CD14-positive monocyte (primary cell): Measurements from ENCODE around the gene EEIG2. TPM values are rescaled to one million over a fixed set of nuclear protein-coding genes. Genes with fewer than 3 reads are reported as not detected.

Experiments used
- DNase-seq, 3 donors: peaks; one replicate each; pipeline ENCODE4 v3.0.0-alpha.2; 2011 to 2022
- H2AFZ ChIP-seq: 2 replicates; pipeline ENCODE4 v1.6.0; 2012; ENCODE audit warnings: mild to moderate bottlenecking, low read depth, low read length, inconsistent platforms; ENCODE audit not compliant: insufficient read depth, poor library complexity, severe bottlenecking
- H3K27ac ChIP-seq, 2 donors: 1 replicate in 1 of 2; 2 replicates in 1 of 2; pipeline ENCODE4 v1.5.1; 2012 to 2013; ENCODE audit warnings: low read length in 2 of 2, control low read depth in 1 of 2, inconsistent platforms in 1 of 2, low read depth in 1 of 2, mild to moderate bottlenecking in 1 of 2
- H3K27me3 ChIP-seq, 2 donors: one replicate each; pipeline versions ENCODE4 v1.6.0 to v1.6.1; 2011 to 2013; ENCODE audit warnings: low read length in 2 of 2; ENCODE audit not compliant: control insufficient read depth in 2 of 2, insufficient read depth in 2 of 2
- H3K36me3 ChIP-seq, 2 donors: replicated peaks in 1 of 2; 1 replicate in 1 of 2; 2 replicates in 1 of 2; pipeline versions ENCODE4 v1.5.1 to v1.6.1; 2012 to 2013; ENCODE audit warnings: low read length in 2 of 2, control low read depth in 1 of 2, inconsistent platforms in 1 of 2, mild to moderate bottlenecking in 1 of 2; ENCODE audit not compliant: insufficient read depth in 2 of 2, control insufficient read depth in 1 of 2
- H3K4me1 ChIP-seq, 2 donors: 1 replicate in 1 of 2; 2 replicates in 1 of 2; pipeline versions ENCODE4 v1.5.1 to v1.6.1; 2012 to 2013; ENCODE audit warnings: low read length in 2 of 2, control low read depth in 1 of 2, inconsistent platforms in 1 of 2, mild to moderate bottlenecking in 1 of 2, moderate library complexity in 1 of 2; ENCODE audit not compliant: insufficient read depth in 2 of 2, control insufficient read depth in 1 of 2
- H3K4me2 ChIP-seq: replicated peaks from 2 replicates; pipeline ENCODE3; 2012; ENCODE audit warnings: low read length, moderate library complexity, mild to moderate bottlenecking; ENCODE audit not compliant: poor library complexity, severe bottlenecking; ENCODE audit errors: extremely low read depth
- H3K4me3 ChIP-seq, 3 experiments: fragments of 200-600 bp in 1 of 3; sonication (generic) in 1 of 3; replicated peaks in 1 of 3; 1 replicate in 2 of 3; 2 replicates in 1 of 3; pipeline ENCODE4 v1.5.1; 2011 to 2013; ENCODE audit warnings: low read length in 3 of 3, mild to moderate bottlenecking in 3 of 3, control low read depth in 2 of 3, low read depth in 2 of 3, inconsistent platforms in 1 of 3, moderate library complexity in 1 of 3
- H3K79me2 ChIP-seq: 2 replicates; pipeline ENCODE4 v1.6.0; 2012; ENCODE audit warnings: mild to moderate bottlenecking, control low read depth, inconsistent platforms, low read length, moderate library complexity; ENCODE audit not compliant: insufficient read depth
- H3K9ac ChIP-seq: 2 replicates; pipeline ENCODE4 v1.6.0; 2017; ENCODE audit warnings: low read length, mild to moderate bottlenecking; ENCODE audit not compliant: insufficient read depth, poor library complexity, severe bottlenecking
- H3K9me3 ChIP-seq, 2 donors: replicated peaks in 1 of 2; 1 replicate in 1 of 2; 2 replicates in 1 of 2; pipeline versions ENCODE4 v1.5.1 to v1.6.1; 2012 to 2013; ENCODE audit warnings: low read length in 2 of 2, control low read depth in 1 of 2; ENCODE audit not compliant: control insufficient read depth in 1 of 2, insufficient read depth in 1 of 2
- H4K20me1 ChIP-seq: 2 replicates; pipeline ENCODE4 v1.6.0; 2012; ENCODE audit warnings: mild to moderate bottlenecking, low read length, control low read depth, moderate library complexity; ENCODE audit not compliant: insufficient read depth
- H3K27ac Mint-ChIP-seq, 7 donors: one replicate each; pipeline ENCODE4 v1.8.0; 2020; ENCODE audit warnings: mild to moderate bottlenecking in 7 of 7, mixed read lengths in 7 of 7, moderate library complexity in 6 of 7, inconsistent platforms in 2 of 7
- H3K27me3 Mint-ChIP-seq, 3 donors: one replicate each; pipeline ENCODE4 v1.8.0; 2021 to 2022; ENCODE audit warnings: low read depth in 3 of 3, mild to moderate bottlenecking in 3 of 3, mixed read lengths in 3 of 3, moderate library complexity in 3 of 3, inconsistent platforms in 1 of 3
- H3K36me3 Mint-ChIP-seq, 2 donors: one replicate each; pipeline ENCODE4 v1.8.0; 2020; ENCODE audit warnings: mixed read lengths in 2 of 2, inconsistent platforms in 1 of 2, mild to moderate bottlenecking in 1 of 2
- H3K4me1 Mint-ChIP-seq: one replicate; pipeline ENCODE4 v1.8.0; 2020; ENCODE audit warnings: mild to moderate bottlenecking, mixed read lengths
- H3K4me3 Mint-ChIP-seq, 2 donors: one replicate each; pipeline ENCODE4 v1.8.0; 2020; ENCODE audit warnings: mild to moderate bottlenecking in 2 of 2, mixed read lengths in 2 of 2, moderate library complexity in 1 of 2
- H3K9me3 Mint-ChIP-seq, 7 donors: one replicate each; pipeline ENCODE4 v1.8.0; 2020 to 2022; ENCODE audit warnings: mixed read lengths in 7 of 7, mild to moderate bottlenecking in 6 of 7, moderate library complexity in 6 of 7, inconsistent platforms in 2 of 7
- WGBS: methylation state at CpG from one replicate; pipeline ENCODE4 v1.1.5; 2013; ENCODE audit warnings: missing lambda C conversion rate; ENCODE audit not compliant: insufficient coverage; 5-methylcytosine and 5-hydroxymethylcytosine counted together
- intact Hi-C, 2 donors: fragments of 100-400 bp; cut with micrococcal nuclease; formaldehyde crosslinking; loops; one replicate each; pipeline versions ENCODE4 v1.15.0 to v1.15.1; 2023
- polyA plus RNA-seq, 3 donors: library from polyadenylated mRNA; depleted of rRNA in 1 of 3; unstranded in 2 of 3; stranded (reverse) in 1 of 3; fragments of 300-500 nt in 2 of 3; fragments of >200 nt in 1 of 3; fragmentation: Illumina TruSeq in 2 of 3; gene quantifications; 1 replicate in 2 of 3; 2 replicates in 1 of 3; pipeline ENCODE4 v1.2.3, GENCODE V29; 2012 to 2021
- TF ChIP-seq, protein P1 (sequence below): fragments of 200-600 bp; IDR thresholded peaks from one replicate; pipeline ENCODE4 v1.8.0; 2022; ENCODE audit warnings: antibody characterized with exemption, mild to moderate bottlenecking

Gene EEIG2
- polyA plus RNA-seq, 3 donors: 1.4 to 8.4 (median 4.3) TPM

DNA sequence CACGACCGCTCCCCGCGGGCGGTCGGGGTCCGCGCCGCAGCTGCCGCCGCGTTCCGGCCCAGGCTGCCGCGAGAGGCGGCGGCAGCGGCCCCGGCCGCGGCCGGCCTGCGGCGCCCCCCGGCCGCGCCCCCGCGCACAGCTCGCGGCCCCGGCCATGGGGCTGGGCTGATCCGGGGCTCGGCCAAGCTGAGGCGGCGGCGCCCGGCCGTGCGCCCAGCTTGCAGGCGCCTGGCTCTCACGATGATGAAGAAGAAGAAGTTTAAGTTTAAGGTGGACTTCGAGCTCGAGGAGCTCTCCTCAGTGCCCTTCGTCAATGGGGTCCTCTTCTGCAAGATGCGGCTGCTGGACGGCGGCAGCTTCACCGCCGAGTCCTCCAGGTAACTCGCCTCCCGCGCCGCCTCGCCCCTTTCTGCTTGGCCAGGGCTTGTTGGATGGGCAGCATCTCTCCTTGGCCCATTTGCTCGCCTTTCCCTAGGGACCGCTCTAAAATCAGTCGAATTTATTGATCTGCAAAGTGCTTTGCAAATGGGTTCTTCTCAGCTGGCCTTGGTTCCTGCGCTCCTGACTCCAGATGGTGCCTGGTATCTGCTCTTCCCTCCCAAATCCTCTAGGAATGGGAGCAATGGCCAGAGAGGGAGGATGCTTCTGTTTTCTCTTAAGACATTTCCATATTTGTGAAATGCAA, 431 bp downstream of the EEIG2 start:
- Histone ChIP-seq H3K27me3 (no peaks in the 10 kb centered on the region), H3K79me2 (peaks cover 51% of the 10 kb centered on the region), H2AFZ (peak overlapping the region; percentile 81), H3K36me3 (no peaks in the 10 kb centered on the region), H3K9me3 (no peaks in the 10 kb centered on the region), H3K4me2 (peak overlapping the region; percentile 96), H3K4me3 (peak overlapping the region; percentile 81 to 89 (median 85)), H3K4me1 (peaks cover 64 to 72% of the 10 kb centered on the region in 2 donors), H3K9ac (peak overlapping the region; percentile 80), H3K27ac (peak overlapping the region; percentile 59 to 82), H4K20me1 (peaks cover 40% of the 10 kb centered on the region)
- H3K9me3 Mint-ChIP-seq: peaks cover 0 to 2% (median 0%) of the 10 kb centered on the region in 7 donors
- TF ChIP-seq, protein P1, sequence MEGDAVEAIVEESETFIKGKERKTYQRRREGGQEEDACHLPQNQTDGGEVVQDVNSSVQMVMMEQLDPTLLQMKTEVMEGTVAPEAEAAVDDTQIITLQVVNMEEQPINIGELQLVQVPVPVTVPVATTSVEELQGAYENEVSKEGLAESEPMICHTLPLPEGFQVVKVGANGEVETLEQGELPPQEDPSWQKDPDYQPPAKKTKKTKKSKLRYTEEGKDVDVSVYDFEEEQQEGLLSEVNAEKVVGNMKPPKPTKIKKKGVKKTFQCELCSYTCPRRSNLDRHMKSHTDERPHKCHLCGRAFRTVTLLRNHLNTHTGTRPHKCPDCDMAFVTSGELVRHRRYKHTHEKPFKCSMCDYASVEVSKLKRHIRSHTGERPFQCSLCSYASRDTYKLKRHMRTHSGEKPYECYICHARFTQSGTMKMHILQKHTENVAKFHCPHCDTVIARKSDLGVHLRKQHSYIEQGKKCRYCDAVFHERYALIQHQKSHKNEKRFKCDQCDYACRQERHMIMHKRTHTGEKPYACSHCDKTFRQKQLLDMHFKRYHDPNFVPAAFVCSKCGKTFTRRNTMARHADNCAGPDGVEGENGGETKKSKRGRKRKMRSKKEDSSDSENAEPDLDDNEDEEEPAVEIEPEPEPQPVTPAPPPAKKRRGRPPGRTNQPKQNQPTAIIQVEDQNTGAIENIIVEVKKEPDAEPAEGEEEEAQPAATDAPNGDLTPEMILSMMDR: peak; percentile 17
- DNase-seq: peak in 1 of 3 donors; percentile 18
- peak overlapping the region; percentile 91 to 96 (median 93) for H3K27ac Mint-ChIP-seq
- peaks cover 33% of the 10 kb centered on the region for H3K4me1 Mint-ChIP-seq
- peaks cover 0 to 2% (median 0%) of the 10 kb centered on the region in 3 donors for H3K27me3 Mint-ChIP-seq
- WGBS: under 1% methylated on average over 41 of the region's 59 CpGs
- peak overlapping the region; percentile 98 to 99 for H3K4me3 Mint-ChIP-seq
- H3K36me3 Mint-ChIP-seq: peaks cover 0 to 3% of the 10 kb centered on the region in 2 donors
- intact Hi-C loops: loop anchor here in 1 of 2 donors (2.0 to 10.0 kb wide), 3 partner anchors 48 to 184 kb away; partner anchors contain the start of gene STXBP3

DNA sequence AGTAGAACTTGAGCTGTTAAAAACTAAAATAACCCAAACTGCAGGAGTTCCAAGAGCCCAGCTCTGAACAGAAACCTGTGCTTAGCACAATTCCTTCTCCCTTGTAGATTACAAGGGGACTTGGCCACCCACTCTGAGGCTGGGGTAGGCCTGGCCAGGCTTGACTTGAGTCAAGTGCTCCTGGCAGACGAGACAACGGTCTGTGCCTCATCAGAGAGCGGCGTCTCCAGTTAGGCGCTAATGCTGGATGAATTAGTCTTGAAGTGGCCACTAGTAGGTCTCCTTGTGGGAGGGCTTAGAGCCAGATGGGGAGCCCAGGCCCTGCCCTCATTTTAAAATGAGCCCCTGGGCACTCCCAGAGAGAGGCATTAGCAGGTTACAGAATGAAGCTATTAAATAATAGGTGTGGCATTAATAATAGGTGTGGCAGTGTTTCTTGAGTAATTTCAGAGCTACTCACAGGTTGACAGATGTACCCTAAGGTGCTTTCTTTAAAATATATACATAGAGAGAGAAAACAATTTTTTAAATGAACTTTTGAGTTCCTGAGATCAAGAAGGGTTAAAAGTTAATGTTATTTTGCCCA, 1.1 kb downstream of the EEIG2 start:
- peaks cover 33% of the 10 kb centered on the region for H3K4me1 Mint-ChIP-seq
- Histone ChIP-seq H3K36me3 (no peaks in the 10 kb centered on the region), H3K27me3 (no peaks in the 10 kb centered on the region), H3K4me2 (peak overlapping the region; percentile 96), H3K79me2 (peaks cover 57% of the 10 kb centered on the region), H3K27ac (peak overlapping the region; percentile 59 to 82), H3K9me3 (no peaks in the 10 kb centered on the region), H3K4me3 (peak overlapping the region; percentile 81 to 89 (median 85)), H3K9ac (peak overlapping the region; percentile 80), H4K20me1 (peaks cover 46% of the 10 kb centered on the region), H2AFZ (peak overlapping the region; percentile 81), H3K4me1 (peaks cover 58 to 65% of the 10 kb centered on the region in 2 donors)
- H3K27ac Mint-ChIP-seq: peak overlapping the region; percentile 91 to 96 (median 93)
- peaks cover 0 to 3% of the 10 kb centered on the region in 2 donors for H3K36me3 Mint-ChIP-seq
- intact Hi-C loops: loop anchor here (1.0 to 10.0 kb wide), 4 partner anchors 48 to 184 kb away; partner anchors contain the start of gene STXBP3 (in 1 of the 2)
- TF ChIP-seq, protein P1: no peak
- H3K9me3 Mint-ChIP-seq: no peaks in the 10 kb centered on the region
- WGBS: 0% methylated on average over 2 of the region's 5 CpGs
- peak overlapping the region; percentile 98 to 99 for H3K4me3 Mint-ChIP-seq
- peaks cover 0 to 2% (median 0%) of the 10 kb centered on the region in 3 donors for H3K27me3 Mint-ChIP-seq
- DNase-seq: peak; percentile 70 to 78 (median 74)
